HG02885 (cell line): ENCODE results near the gene NFKBIE.

ENCODE experiments used
- ATAC-seq: cut with Tn5 transposase; IDR thresholded peaks from one replicate; pipeline ENCODE4 v1.9.1; 2021; ENCODE audit warnings: mild to moderate bottlenecking; ENCODE audit not compliant: unreplicated experiment, poor library complexity

NFKBIE gene

DNA sequence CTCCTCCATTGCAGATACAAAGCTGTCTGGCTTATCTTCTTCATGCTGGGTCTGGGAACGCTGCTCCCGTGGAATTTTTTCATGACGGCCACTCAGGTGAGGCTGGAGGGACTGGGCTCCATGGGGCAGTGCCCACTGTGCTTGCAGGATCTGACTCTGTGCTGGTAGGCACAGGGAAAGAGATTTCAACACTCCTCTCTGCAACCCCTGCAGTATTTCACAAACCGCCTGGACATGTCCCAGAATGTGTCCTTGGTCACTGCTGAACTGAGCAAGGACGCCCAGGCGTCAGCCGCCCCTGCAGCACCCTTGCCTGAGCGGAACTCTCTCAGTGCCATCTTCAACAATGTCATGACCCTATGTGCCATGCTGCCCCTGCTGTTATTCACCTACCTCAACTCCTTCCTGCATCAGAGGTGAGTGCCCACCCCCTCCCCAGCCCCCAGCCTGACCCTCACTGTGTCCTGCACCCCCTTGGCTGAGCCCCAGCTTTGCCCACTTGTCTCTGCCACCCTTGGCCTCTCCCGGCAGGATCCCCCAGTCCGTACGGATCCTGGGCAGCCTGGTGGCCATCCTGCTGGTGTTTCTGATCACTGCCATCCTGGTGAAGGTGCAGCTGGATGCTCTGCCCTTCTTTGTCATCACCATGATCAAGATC, 35.8 kb downstream of the NFKBIE start:
- ATAC-seq = no peak

GRCh38 chr6:44228836-44229235, 36.5 kb downstream of the NFKBIE start:
- ATAC-seq = no peak

- no peak for ATAC-seq
These were observed 36.9 kb downstream of the NFKBIE start for GRCh38 chr6:44228433-44228832.

- no peak for ATAC-seq
These were observed 37.3 kb downstream of the NFKBIE start for GRCh38 chr6:44228031-44228430.

- ATAC-seq = no peak
These were observed 38.1 kb downstream of the NFKBIE start for GRCh38 chr6:44227148-44227793.

- ATAC-seq = no peak
These were observed 38.8 kb downstream of the NFKBIE start for GRCh38 chr6:44226368-44227147.

- ATAC-seq = no peak
These were observed 39.6 kb downstream of the NFKBIE start for GRCh38 chr6:44225579-44226325.

GRCh38 chr6:44224965-44225305, 40.4 kb downstream of the NFKBIE start:
- no peak for ATAC-seq

- peak; percentile 1 for ATAC-seq
These were observed 41.1 kb downstream of the NFKBIE start for GRCh38 chr6:44224029-44224964.

- ATAC-seq = peak; percentile 56
These were observed 41.9 kb downstream of the NFKBIE start, which contains the start of gene SLC29A1 for GRCh38 chr6:44223319-44224028. Gene SLC29A1 (plus strand): TSS chr6:44223595. CDS start chr6:44227314, 3,719 bp downstream.

DNA sequence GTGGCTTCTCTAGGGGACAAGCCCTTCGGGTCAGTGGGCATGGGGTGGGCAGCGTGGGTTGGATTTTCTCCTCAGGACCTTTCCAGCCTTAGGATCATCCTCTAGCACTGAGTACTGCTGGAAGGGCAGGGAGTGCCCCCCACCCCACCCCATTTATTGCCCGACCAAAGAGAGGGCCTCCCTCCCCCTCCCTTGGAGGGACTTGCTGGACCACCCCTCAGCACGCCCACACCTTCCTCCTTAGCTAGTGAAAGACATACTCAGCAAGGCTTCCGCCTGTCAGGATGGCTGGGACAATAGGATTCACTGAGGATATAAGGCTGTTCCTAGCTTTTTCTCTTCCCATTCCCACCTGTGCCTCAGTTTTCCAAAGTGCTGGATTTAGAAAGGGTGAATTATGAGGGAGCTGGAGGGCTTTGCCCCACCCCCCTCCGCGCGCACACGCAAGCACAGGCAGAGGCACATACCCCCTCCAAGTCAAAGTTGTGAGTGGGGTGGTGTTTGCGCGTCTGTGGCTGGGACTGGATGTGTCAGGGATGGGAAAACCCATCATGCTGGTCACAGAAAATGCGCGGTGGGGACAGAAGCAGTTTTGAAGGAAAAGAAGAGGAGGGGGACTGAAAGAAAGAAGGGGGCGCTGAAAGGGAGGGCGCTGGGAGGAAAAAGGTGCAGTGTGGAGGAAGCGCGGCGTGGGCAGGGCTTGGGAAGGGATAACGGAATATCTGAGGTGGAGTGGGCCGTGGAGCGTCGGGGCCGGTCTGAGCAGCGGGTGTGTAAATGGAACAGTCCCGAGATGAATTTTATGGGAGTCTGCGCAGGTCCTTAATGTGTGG, 42.6 kb downstream of the NFKBIE start:
- ATAC-seq = peak; percentile 2

GRCh38 chr6:44221961-44222335, 43.4 kb downstream of the NFKBIE start:
- ATAC-seq = no peak

- peak; percentile 50 for ATAC-seq
These were observed 43.9 kb downstream of the NFKBIE start for GRCh38 chr6:44221291-44221960.

GRCh38 chr6:44220913-44221290, 44.4 kb downstream of the NFKBIE start:
- no peak for ATAC-seq

GRCh38 chr6:44219815-44220784, 45.3 kb downstream of the NFKBIE start:
- ATAC-seq = no peak

- peak; percentile 58 for ATAC-seq
These were observed 46.1 kb downstream of the NFKBIE start for GRCh38 chr6:44219053-44219814.
